ENCODE data around the gene ATCAY.

ATCAY gene

DNA sequence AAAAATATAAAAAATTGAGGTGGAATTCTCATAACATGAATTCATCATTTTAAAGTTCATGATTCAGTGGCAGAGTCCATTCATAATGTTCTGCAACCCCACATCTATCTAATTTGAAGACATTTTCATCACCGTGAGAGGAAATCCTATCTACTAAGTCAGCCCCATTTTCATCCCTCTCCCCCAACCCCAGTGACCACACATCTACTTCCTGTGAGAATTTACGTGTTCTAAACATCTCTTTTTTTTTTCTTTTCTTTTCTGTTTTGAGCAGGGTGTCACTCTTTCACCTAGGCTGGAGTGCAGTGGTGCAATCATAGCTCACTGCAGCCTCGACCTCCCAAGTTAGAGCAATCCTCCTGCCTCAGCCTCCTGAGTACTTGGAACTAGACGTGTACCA is 17.5 kb downstream of the ATCAY start:
- TF ChIP-seq, protein P1, sequence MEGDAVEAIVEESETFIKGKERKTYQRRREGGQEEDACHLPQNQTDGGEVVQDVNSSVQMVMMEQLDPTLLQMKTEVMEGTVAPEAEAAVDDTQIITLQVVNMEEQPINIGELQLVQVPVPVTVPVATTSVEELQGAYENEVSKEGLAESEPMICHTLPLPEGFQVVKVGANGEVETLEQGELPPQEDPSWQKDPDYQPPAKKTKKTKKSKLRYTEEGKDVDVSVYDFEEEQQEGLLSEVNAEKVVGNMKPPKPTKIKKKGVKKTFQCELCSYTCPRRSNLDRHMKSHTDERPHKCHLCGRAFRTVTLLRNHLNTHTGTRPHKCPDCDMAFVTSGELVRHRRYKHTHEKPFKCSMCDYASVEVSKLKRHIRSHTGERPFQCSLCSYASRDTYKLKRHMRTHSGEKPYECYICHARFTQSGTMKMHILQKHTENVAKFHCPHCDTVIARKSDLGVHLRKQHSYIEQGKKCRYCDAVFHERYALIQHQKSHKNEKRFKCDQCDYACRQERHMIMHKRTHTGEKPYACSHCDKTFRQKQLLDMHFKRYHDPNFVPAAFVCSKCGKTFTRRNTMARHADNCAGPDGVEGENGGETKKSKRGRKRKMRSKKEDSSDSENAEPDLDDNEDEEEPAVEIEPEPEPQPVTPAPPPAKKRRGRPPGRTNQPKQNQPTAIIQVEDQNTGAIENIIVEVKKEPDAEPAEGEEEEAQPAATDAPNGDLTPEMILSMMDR (IDR thresholded peaks at IDR 0.05; ENCODE audit: control extremely low read depth, extremely low read depth, low read depth, missing control alignments): no peak
- POLR2A ChIA-PET: no interaction called here
- DNase-seq (ENCODE audit: extremely low spot score): no peak
- CTCF ChIA-PET: no interaction called here

DNA sequence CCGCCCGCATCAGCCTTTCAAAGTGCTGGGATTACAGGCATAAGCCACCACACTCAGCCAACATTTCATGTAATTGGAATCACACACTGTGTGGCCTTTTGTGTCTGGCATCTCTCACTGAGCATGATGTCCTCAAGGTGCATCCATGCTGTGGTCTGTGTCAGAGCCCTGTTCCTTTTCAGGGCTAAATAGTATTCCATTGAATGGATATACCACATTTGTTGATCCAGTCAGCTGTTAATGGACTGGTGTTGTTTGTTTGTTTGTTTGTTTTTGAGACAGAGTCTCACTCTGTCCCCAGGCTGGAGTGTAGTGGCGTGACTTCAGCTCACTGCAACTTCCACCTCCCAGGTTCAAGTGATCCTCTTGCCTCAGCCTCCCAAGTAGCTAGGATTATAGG is 17.9 kb downstream of the ATCAY start:
- POLR2A ChIA-PET: no interaction called here
- CTCF ChIA-PET: no interaction called here
- TF ChIP-seq, protein P1 (IDR thresholded peaks at IDR 0.05; ENCODE audit: control extremely low read depth, extremely low read depth, low read depth, missing control alignments): no peak
- DNase-seq (ENCODE audit: extremely low spot score): no peak

DNA sequence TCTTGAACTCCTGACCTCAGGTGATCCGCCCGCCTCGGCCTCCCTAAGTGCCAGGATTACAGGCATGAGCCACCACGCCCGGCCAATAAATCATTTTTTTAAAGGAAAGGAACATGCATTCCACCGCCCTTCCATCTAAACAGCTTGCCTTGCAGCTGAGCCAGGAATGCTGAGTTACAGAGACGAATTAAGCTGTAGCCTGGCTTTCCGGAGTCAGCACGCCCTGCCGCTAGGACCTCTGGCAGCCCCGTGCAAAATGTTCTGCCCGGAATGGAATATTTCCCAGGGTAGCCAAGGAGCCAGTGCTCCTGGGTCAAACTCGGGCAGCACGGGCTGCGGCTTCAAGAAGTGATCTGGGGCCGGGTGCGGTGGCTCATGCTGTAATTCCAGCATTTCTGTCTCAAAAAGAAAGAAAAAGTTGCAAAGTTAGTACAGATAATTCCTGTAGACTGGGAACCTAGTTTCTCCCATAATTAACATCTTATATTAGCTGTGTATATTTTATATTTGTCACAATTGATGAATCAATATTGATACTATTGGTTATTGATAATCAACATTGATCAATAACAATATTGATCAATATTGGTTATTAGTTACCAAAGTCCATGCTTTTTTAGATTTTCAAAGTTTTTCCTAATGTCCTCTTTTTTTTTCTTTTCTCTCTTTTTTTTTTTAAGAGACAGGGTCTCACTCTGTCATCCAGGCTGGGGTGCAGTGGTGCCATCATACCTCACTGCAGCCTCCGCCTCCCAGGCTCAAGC is 19.2 kb downstream of the ATCAY start:
- no peak for DNase-seq (ENCODE audit: extremely low spot score)
- TF ChIP-seq, protein P1 (IDR thresholded peaks at IDR 0.05; ENCODE audit: control extremely low read depth, extremely low read depth, low read depth, missing control alignments): no peak
- ChIA-PET CTCF (no interaction called here), POLR2A (no interaction called here)

DNA sequence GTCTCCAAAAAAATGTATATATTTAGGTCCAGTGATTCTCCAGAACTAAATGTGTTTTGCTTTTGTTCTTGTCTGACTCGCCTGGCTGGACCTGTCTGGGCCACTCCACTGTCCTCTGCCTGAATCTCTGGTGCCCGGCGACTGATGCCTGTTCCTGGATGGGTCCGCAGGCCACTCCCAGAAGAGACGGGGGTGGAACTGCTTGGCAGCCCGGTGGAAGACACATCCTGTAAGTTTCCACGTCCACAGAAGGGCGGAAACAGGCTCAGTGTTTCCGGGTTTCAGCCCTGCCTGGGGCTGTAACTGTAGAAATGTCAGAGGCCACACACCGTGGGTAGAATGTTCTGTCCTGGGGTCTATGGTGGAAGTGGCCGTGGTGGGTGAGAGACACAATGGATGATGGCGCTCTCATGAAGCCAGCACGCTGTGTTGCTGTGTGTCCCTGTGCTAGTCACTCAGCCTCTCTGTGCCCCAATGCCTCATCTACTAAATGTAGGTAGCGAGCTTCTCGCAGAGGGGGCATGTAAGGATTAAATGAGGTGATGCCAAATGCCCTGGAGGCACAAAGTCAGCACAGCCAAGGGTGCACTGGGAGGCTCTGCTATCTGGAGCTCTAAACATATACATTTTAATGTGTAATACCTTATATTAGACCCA is 22.0 kb downstream of the ATCAY start:
- ChIA-PET POLR2A (no interaction called here), CTCF (no interaction called here)
- TF ChIP-seq, protein P1 (IDR thresholded peaks at IDR 0.05; ENCODE audit: control extremely low read depth, extremely low read depth, low read depth, missing control alignments): no peak
- DNase-seq (ENCODE audit: extremely low spot score): no peak

DNA sequence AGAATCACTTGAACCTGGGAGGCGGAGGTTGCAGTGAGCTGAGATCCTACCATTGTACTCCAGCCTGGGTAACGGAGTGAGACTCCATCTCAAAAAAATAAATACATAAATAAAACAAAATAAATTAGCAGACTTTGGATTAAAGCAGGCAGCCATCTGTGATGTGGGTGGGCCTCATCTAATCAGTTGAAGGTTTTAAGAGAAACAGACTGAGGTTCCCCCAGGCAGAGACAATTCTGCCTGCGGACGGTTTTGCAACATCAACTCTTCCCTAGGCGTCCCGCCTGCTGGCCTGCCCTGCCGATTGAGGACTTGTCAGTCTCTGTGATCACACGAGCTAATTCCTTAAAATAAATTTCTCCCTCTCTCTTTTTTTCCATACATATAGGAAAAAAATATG is 23.7 kb downstream of the ATCAY start:
- CTCF ChIA-PET: no interaction called here
- TF ChIP-seq, protein P1 (IDR thresholded peaks at IDR 0.05; ENCODE audit: control extremely low read depth, extremely low read depth, low read depth, missing control alignments): no peak
- POLR2A ChIA-PET: no interaction called here
- DNase-seq (ENCODE audit: extremely low spot score): no peak

DNA sequence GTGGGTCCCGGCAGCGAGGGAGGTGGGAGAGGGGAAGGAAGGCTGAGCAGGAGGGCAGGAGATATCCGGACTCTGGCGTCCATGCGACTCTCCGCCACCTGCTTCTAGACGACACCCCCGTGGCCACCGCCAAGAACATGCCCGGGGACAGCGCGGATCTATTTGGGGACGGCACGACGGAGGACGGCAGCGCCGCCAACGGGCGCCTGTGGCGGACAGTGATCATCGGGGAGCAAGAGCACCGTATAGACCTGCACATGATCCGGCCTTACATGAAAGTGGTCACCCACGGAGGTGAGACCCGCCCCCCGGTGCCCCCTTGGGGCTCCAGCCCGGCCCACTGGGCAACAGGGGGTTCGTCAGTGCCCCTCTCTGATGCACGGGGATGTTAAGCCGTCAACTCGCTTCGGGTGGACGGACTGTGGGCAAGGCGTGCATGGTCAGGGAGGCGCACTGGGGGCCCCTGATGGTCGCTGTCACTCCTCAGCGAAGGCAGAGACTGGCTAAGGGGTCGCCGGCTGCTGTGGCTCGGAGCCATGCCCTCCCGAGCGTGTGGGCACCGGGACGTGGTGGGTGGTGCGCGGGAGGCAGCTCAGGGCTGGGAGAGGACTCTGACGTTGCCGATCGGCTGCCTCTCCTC is 27.3 kb downstream of the ATCAY start:
- ChIA-PET POLR2A (no interaction called here), CTCF (no interaction called here)
- TF ChIP-seq, protein P1 (IDR thresholded peaks at IDR 0.05; ENCODE audit: control extremely low read depth, extremely low read depth, low read depth, missing control alignments): no peak
- DNase-seq (ENCODE audit: extremely low spot score): no peak
